ENCODE measurements around the gene PAK3. TPM values are rescaled to one million over a fixed set of nuclear protein-coding genes. Genes with fewer than 3 reads are reported as not detected.

Gene PAK3
- total and polyA plus RNA-seq, 2 experiments from 2014 or later, result 5.0 to 5.4 TPM

DNA sequence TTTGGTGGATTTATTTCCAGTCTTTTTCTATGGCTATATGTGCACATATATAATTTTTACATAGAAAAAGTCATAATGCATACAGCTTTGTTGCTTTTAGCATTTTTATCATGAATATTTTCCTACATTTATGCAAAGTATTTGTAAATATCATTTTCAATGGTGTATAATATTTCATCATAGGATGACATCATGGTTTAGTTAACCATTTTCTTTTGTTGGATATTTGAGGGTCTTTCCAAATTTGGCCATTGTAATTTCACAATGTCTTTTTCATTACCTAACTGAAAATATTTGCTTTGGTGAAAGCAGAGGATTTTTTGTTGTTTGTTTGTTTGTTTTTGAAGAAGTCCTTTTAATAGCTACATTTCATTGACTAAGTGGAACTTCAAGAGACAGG lies 31.0 kb downstream of the PAK3 start:
- DNase-seq (ENCODE audit: low spot score) (no peak), ATAC-seq (no peak)
- TF ChIP-seq ZNF331 (CRISPR knock-in tag; IDR thresholded peaks at IDR 0.05; ENCODE audit: low read depth) (no peak), EZH2phosphoT487 (IDR thresholded peaks at IDR 0.05; ENCODE audit: unreplicated experiment) (no peak), CREB1 (CRISPR knock-in tag; IDR thresholded peaks at IDR 0.05; ENCODE audit: low read depth) (no peak), POLR2AphosphoS5 (IDR thresholded peaks at IDR 0.05; ENCODE audit: low read depth) (no peak), EZH2 (IDR thresholded peaks at IDR 0.05; ENCODE audit: low read depth, unreplicated experiment) (no peak)
- TF ChIP-seq, protein P1, sequence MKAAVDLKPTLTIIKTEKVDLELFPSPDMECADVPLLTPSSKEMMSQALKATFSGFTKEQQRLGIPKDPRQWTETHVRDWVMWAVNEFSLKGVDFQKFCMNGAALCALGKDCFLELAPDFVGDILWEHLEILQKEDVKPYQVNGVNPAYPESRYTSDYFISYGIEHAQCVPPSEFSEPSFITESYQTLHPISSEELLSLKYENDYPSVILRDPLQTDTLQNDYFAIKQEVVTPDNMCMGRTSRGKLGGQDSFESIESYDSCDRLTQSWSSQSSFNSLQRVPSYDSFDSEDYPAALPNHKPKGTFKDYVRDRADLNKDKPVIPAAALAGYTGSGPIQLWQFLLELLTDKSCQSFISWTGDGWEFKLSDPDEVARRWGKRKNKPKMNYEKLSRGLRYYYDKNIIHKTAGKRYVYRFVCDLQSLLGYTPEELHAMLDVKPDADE (IDR thresholded peaks at IDR 0.05), result no peak
- TF ChIP-seq, protein P2, sequence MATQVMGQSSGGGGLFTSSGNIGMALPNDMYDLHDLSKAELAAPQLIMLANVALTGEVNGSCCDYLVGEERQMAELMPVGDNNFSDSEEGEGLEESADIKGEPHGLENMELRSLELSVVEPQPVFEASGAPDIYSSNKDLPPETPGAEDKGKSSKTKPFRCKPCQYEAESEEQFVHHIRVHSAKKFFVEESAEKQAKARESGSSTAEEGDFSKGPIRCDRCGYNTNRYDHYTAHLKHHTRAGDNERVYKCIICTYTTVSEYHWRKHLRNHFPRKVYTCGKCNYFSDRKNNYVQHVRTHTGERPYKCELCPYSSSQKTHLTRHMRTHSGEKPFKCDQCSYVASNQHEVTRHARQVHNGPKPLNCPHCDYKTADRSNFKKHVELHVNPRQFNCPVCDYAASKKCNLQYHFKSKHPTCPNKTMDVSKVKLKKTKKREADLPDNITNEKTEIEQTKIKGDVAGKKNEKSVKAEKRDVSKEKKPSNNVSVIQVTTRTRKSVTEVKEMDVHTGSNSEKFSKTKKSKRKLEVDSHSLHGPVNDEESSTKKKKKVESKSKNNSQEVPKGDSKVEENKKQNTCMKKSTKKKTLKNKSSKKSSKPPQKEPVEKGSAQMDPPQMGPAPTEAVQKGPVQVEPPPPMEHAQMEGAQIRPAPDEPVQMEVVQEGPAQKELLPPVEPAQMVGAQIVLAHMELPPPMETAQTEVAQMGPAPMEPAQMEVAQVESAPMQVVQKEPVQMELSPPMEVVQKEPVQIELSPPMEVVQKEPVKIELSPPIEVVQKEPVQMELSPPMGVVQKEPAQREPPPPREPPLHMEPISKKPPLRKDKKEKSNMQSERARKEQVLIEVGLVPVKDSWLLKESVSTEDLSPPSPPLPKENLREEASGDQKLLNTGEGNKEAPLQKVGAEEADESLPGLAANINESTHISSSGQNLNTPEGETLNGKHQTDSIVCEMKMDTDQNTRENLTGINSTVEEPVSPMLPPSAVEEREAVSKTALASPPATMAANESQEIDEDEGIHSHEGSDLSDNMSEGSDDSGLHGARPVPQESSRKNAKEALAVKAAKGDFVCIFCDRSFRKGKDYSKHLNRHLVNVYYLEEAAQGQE (IDR thresholded peaks at IDR 0.05; ENCODE audit: unreplicated experiment), result no peak
- TF ChIP-seq, protein P3, sequence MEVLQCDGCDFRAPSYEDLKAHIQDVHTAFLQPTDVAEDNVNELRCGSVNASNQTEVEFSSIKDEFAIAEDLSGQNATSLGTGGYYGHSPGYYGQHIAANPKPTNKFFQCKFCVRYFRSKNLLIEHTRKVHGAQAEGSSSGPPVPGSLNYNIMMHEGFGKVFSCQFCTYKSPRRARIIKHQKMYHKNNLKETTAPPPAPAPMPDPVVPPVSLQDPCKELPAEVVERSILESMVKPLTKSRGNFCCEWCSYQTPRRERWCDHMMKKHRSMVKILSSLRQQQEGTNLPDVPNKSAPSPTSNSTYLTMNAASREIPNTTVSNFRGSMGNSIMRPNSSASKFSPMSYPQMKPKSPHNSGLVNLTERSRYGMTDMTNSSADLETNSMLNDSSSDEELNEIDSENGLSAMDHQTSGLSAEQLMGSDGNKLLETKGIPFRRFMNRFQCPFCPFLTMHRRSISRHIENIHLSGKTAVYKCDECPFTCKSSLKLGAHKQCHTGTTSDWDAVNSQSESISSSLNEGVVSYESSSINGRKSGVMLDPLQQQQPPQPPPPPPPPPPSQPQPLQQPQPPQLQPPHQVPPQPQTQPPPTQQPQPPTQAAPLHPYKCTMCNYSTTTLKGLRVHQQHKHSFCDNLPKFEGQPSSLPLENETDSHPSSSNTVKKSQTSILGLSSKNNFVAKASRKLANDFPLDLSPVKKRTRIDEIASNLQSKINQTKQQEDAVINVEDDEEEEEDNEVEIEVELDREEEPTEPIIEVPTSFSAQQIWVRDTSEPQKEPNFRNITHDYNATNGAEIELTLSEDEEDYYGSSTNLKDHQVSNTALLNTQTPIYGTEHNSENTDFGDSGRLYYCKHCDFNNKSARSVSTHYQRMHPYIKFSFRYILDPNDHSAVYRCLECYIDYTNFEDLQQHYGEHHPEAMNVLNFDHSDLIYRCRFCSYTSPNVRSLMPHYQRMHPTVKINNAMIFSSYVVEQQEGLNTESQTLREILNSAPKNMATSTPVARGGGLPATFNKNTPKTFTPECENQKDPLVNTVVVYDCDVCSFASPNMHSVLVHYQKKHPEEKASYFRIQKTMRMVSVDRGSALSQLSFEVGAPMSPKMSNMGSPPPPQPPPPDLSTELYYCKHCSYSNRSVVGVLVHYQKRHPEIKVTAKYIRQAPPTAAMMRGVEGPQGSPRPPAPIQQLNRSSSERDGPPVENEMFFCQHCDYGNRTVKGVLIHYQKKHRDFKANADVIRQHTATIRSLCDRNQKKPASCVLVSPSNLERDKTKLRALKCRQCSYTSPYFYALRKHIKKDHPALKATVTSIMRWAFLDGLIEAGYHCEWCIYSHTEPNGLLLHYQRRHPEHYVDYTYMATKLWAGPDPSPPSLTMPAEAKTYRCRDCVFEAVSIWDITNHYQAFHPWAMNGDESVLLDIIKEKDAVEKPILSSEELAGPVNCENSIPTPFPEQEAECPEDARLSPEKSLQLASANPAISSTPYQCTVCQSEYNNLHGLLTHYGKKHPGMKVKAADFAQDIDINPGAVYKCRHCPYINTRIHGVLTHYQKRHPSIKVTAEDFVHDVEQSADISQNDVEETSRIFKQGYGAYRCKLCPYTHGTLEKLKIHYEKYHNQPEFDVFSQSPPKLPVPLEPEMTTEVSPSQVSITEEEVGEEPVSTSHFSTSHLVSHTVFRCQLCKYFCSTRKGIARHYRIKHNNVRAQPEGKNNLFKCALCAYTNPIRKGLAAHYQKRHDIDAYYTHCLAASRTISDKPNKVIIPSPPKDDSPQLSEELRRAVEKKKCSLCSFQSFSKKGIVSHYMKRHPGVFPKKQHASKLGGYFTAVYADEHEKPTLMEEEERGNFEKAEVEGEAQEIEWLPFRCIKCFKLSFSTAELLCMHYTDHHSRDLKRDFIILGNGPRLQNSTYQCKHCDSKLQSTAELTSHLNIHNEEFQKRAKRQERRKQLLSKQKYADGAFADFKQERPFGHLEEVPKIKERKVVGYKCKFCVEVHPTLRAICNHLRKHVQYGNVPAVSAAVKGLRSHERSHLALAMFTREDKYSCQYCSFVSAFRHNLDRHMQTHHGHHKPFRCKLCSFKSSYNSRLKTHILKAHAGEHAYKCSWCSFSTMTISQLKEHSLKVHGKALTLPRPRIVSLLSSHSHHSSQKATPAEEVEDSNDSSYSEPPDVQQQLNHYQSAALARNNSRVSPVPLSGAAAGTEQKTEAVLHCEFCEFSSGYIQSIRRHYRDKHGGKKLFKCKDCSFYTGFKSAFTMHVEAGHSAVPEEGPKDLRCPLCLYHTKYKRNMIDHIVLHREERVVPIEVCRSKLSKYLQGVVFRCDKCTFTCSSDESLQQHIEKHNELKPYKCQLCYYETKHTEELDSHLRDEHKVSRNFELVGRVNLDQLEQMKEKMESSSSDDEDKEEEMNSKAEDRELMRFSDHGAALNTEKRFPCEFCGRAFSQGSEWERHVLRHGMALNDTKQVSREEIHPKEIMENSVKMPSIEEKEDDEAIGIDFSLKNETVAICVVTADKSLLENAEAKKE (CRISPR knock-in tag; IDR thresholded peaks at IDR 0.05), result no peak
- no peaks in the 10 kb centered on the region for H3K9me3 Mint-ChIP-seq
- H3K27me3 ChIP-seq (ENCODE audit: insufficient read depth), result no peaks in the 10 kb centered on the region
- H3K36me3 ChIP-seq (ENCODE audit: insufficient read depth), result no peaks in the 10 kb centered on the region
- H3K4me3 Mint-ChIP-seq, result no peak overlapping the region
- H3K27me3 Mint-ChIP-seq (ENCODE audit: insufficient read depth, low read depth, poor library complexity), result no peaks in the 10 kb centered on the region
- no peaks in the 10 kb centered on the region for H3K9me2 ChIP-seq (ENCODE audit: insufficient read depth)
- no peak overlapping the region for H3K27ac Mint-ChIP-seq
- no peak overlapping the region for H3K4me3 ChIP-seq
- H3K27ac ChIP-seq (ENCODE audit: low read depth), result no peak overlapping the region
- H3K4me1 Mint-ChIP-seq, result no peaks in the 10 kb centered on the region
- no peaks in the 10 kb centered on the region; the same call in 2 of the 3 replicates for H3K36me3 Mint-ChIP-seq (ENCODE audit: low read depth)
- no peaks in the 10 kb centered on the region for H4K20me1 ChIP-seq (replicated peaks; ENCODE audit: insufficient read depth)
- H3K79me2 ChIP-seq (replicated peaks; ENCODE audit: insufficient read depth), result no peaks in the 10 kb centered on the region
- no peaks in the 10 kb centered on the region for H3F3A ChIP-seq (replicated peaks; ENCODE audit: low read depth)
- H3K4me1 ChIP-seq (ENCODE audit: insufficient read depth), result no peaks in the 10 kb centered on the region
- no peak overlapping the region for H2AFZ ChIP-seq
- no peak overlapping the region for H3K4me2 ChIP-seq
